Prostate gland (tissue), 2 donors: ENCODE results near the gene DUSP22. TPM values are rescaled to one million over a fixed set of nuclear protein-coding genes. Genes with fewer than 3 reads are reported as not detected.
A peak's percentile ranks its signal among the peaks of the same experiment; 100 is the strongest.

Experiments used
- DNase-seq: peaks from one replicate; pipeline ENCODE4 v3.0.0-alpha.2; 2019; ENCODE audit warnings: low spot score
- H3K27ac ChIP-seq, 2 donors: fragments of 200-600 bp; sonication (generic); 2 replicates each; pipeline ENCODE4 v1.5.1; 2017 to 2019
- H3K27me3 ChIP-seq: fragments of 200-600 bp; sonication (generic); replicated peaks from 2 replicates; pipeline ENCODE4 v1.5.1; 2019; ENCODE audit not compliant: insufficient read depth
- H3K36me3 ChIP-seq, 2 donors: fragments of 200-600 bp; sonication (generic); 1 replicate in 1 of 2; 2 replicates in 1 of 2; pipeline versions ENCODE4 v1.5.1 to v1.8.1; 2017 to 2019
- H3K4me1 ChIP-seq: fragments of 200-600 bp; sonication (generic); replicated peaks from 2 replicates; pipeline ENCODE4 v1.5.1; 2019
- H3K4me3 ChIP-seq, 2 donors: fragments of 200-600 bp; sonication (generic); 2 replicates each; pipeline ENCODE4 v1.5.1; 2017 to 2019
- H3K9me3 ChIP-seq: fragments of 200-600 bp; sonication (generic); 2 replicates; pipeline ENCODE4 v1.5.1; 2017
- CTCF ChIP-seq, 4 experiments: fragments of 200-600 bp in 2 of 4; fragments of 450-650 bp in 2 of 4; sonication (generic) in 2 of 4; IDR thresholded peaks; 1 replicate in 3 of 4; 2 replicates in 1 of 4; pipeline ENCODE4 v1.5.1; 2016 to 2019; ENCODE audit warnings: antibody characterized with exemption in 4 of 4, mild to moderate bottlenecking in 2 of 4, moderate library complexity in 2 of 4
- POLR2A ChIP-seq: fragments of 450-650 bp; IDR thresholded peaks from one replicate; pipeline ENCODE4 v1.6.1; 2016; ENCODE audit warnings: antibody characterized with exemption, mild to moderate bottlenecking
- POLR2AphosphoS5 ChIP-seq: sonication (generic); formaldehyde crosslinking; IDR thresholded peaks from one replicate; pipeline ENCODE4 v1.6.1; 2017; ENCODE audit warnings: antibody characterized with exemption
- WGBS: methylation state at CpG from one replicate; pipeline ENCODE4 v1.1.5; 2018; 5-methylcytosine and 5-hydroxymethylcytosine counted together
- intact Hi-C: fragments of 100-400 bp; cut with DNase I; formaldehyde crosslinking; loops from one replicate; pipeline ENCODE4 v1.14.2; 2022
- total RNA-seq, 2 donors: library from RNA; depleted of rRNA; stranded (reverse); fragments of >200 nt; gene quantifications; one replicate each; pipeline ENCODE4 v1.1.0, GENCODE V29; 2016

Gene DUSP22
- total RNA-seq, 2 donors from 2014 or later, result 29.8 to 95.8 TPM

GRCh38 chr6:292506-293192 is 362 bp downstream of the DUSP22 start:
- Histone ChIP-seq H3K27me3 (no peaks in the 10 kb centered on the region), H3K4me1 (no peaks in the 10 kb centered on the region), H3K9me3 (no peaks in the 10 kb centered on the region), H3K4me3 (peak overlapping the region; percentile 60), H3K36me3 (no peaks in the 10 kb centered on the region), H3K27ac (peak overlapping the region; percentile 95 to 96)
- peak; percentile 61 for DNase-seq
- TF ChIP-seq CTCF (IDR thresholded peaks at IDR 0.05), result no peak
- no peak for TF ChIP-seq POLR2AphosphoS5
- no peak for TF ChIP-seq POLR2A
- WGBS, result 21% methylated on average over 52 of the region's 52 CpGs
- intact Hi-C loops, result no loop called here

GRCh38 chr6:293193-294174 is 1.2 kb downstream of the DUSP22 start:
- Histone ChIP-seq H3K27ac (peak overlapping the region; percentile 95 to 96), H3K4me1 (no peaks in the 10 kb centered on the region), H3K36me3 (no peaks in the 10 kb centered on the region), H3K27me3 (no peaks in the 10 kb centered on the region), H3K4me3 (peak overlapping the region; percentile 60), H3K9me3 (no peaks in the 10 kb centered on the region)
- no peak for DNase-seq
- WGBS, result 43% methylated on average over 24 of the region's 24 CpGs
- intact Hi-C loops, result no loop called here
- TF ChIP-seq CTCF (IDR thresholded peaks at IDR 0.05) (no peak), POLR2A (no peak), POLR2AphosphoS5 (no peak)

GRCh38 chr6:294656-295565 is 2.6 kb downstream of the DUSP22 start:
- Histone ChIP-seq H3K4me1 (no peaks in the 10 kb centered on the region), H3K27me3 (no peaks in the 10 kb centered on the region), H3K9me3 (no peaks in the 10 kb centered on the region), H3K36me3 (no peaks in the 10 kb centered on the region), H3K4me3 (no peak overlapping the region), H3K27ac (no peak overlapping the region)
- no peak for DNase-seq
- intact Hi-C loops, result no loop called here
- WGBS, result 90% methylated on average over 17 of the region's 17 CpGs
- TF ChIP-seq POLR2AphosphoS5 (no peak), POLR2A (no peak)

- H3K4me3 ChIP-seq, result no peak overlapping the region
- no peak for DNase-seq
- H3K27me3 ChIP-seq, result no peaks in the 10 kb centered on the region
- H3K4me1 ChIP-seq, result no peaks in the 10 kb centered on the region
- intact Hi-C loops, result no loop called here
- WGBS, result 51% methylated on average over 9 of the region's 9 CpGs
- H3K36me3 ChIP-seq, result no peaks in the 10 kb centered on the region
- no peaks in the 10 kb centered on the region for H3K9me3 ChIP-seq
- TF ChIP-seq POLR2A, result no peak
- TF ChIP-seq POLR2AphosphoS5, result no peak
- no peak for TF ChIP-seq CTCF (IDR thresholded peaks at IDR 0.05)
- H3K27ac ChIP-seq, result no peak overlapping the region
Observed at GRCh38 chr6:296151-297122, 4.2 kb downstream of the DUSP22 start.
